SH-SY5Y (cell line): ENCODE results near the gene MRPS25.

Experiments used
- GATA2 ChIP-seq: IDR thresholded peaks from 2 replicates; pipeline ENCODE4 v1.6.1; 2011; ENCODE audit warnings: mild to moderate bottlenecking, low read depth, low read length
- GATA3 ChIP-seq: IDR thresholded peaks from 2 replicates; pipeline ENCODE4 v1.6.1; 2011; ENCODE audit warnings: low read depth, mild to moderate bottlenecking, low read length, moderate library complexity

- no peak for TF ChIP-seq GATA2
- TF ChIP-seq GATA3, result no peak
Observed at GRCh38 chr3:15110206-15110605, 45.1 kb upstream of the MRPS25 start.
